Peyer's patch (tissue), 4 donors: ENCODE results near the gene CBR1. TPM values are rescaled to one million over a fixed set of nuclear protein-coding genes. Genes with fewer than 3 reads are reported as not detected.

Source experiments
- DNase-seq, 3 donors: peaks; one replicate each; pipeline ENCODE4 v3.0.0-alpha.2; 2017 to 2019
- H3K27ac ChIP-seq, 4 donors: fragments of 200-600 bp; sonication (generic); one replicate each; pipeline ENCODE4 v1.5.1; 2016 to 2019
- H3K27me3 ChIP-seq, 2 donors: fragments of 200-600 bp; sonication (generic); one replicate each; pipeline ENCODE4 v1.5.1; 2019
- H3K36me3 ChIP-seq, 3 donors: fragments of 200-600 bp; sonication (generic); one replicate each; pipeline ENCODE4 v1.5.1; 2016 to 2019
- H3K4me1 ChIP-seq, 4 donors: fragments of 200-600 bp; sonication (generic); one replicate each; pipeline ENCODE4 v1.5.1; 2016 to 2019
- H3K4me3 ChIP-seq, 4 donors: fragments of 200-600 bp; sonication (generic); 1 replicate in 3 of 4; 2 replicates in 1 of 4; pipeline ENCODE4 v1.5.1; 2016 to 2019; ENCODE audit warnings: mild to moderate bottlenecking in 1 of 4
- H3K9me3 ChIP-seq, 4 donors: fragments of 200-600 bp; sonication (generic); one replicate each; pipeline ENCODE4 v1.5.1; 2016 to 2019; ENCODE audit warnings: mild to moderate bottlenecking in 1 of 4
- POLR2A ChIP-seq, 2 donors: fragments of 450-650 bp; IDR thresholded peaks; one replicate each; pipeline ENCODE4 v1.5.1; 2017; ENCODE audit warnings: antibody characterized with exemption in 2 of 2, mild to moderate bottlenecking in 2 of 2, moderate library complexity in 2 of 2
- total RNA-seq, 4 donors: library from RNA; depleted of rRNA; stranded (reverse); fragments of >200 nt; gene quantifications; one replicate each; pipeline ENCODE4 v1.1.0, GENCODE V29; 2016
- TF ChIP-seq, protein P1 (sequence below), 6 experiments: fragments of 450-650 bp in 4 of 6; fragments of 200-600 bp in 2 of 6; sonication (generic) in 1 of 6; IDR thresholded peaks; one replicate each; pipeline ENCODE4 v1.5.1; 2017 to 2019; ENCODE audit warnings: antibody characterized with exemption in 6 of 6, mild to moderate bottlenecking in 3 of 6, moderate library complexity in 1 of 6

Gene CBR1
- total RNA-seq, 4 donors from 2014 or later, result 240 to 1,308 (median 979) TPM

DNA sequence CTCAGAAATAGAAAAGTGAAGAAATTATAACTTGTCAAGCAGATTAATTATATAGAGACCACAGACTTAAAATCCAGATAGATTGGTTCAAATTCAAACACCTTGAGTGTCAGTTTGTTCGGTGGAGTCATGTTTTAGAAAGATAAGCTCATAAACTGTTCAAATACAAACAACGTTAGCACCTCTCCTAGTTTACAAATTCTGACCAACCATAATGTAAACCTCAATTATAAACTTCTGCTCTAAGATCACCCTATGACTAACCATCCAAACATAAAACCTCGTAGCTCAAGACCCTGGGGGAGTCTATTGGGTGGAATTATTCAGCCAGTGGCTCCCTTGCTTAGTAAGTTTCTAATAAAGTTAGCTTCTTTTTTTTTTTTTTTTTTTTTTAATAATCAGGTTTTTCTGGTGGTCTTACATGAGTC, 12.4 kb downstream of the CBR1 start:
- Histone ChIP-seq H3K27ac (no peak overlapping the region), H3K4me3 (no peak overlapping the region), H3K36me3 (no peaks in the 10 kb centered on the region), H3K9me3 (no peaks in the 10 kb centered on the region), H3K4me1 (no peaks in the 10 kb centered on the region), H3K27me3 (no peaks in the 10 kb centered on the region)
- TF ChIP-seq POLR2A (IDR thresholded peaks at IDR 0.05), result no peak
- TF ChIP-seq, protein P1, sequence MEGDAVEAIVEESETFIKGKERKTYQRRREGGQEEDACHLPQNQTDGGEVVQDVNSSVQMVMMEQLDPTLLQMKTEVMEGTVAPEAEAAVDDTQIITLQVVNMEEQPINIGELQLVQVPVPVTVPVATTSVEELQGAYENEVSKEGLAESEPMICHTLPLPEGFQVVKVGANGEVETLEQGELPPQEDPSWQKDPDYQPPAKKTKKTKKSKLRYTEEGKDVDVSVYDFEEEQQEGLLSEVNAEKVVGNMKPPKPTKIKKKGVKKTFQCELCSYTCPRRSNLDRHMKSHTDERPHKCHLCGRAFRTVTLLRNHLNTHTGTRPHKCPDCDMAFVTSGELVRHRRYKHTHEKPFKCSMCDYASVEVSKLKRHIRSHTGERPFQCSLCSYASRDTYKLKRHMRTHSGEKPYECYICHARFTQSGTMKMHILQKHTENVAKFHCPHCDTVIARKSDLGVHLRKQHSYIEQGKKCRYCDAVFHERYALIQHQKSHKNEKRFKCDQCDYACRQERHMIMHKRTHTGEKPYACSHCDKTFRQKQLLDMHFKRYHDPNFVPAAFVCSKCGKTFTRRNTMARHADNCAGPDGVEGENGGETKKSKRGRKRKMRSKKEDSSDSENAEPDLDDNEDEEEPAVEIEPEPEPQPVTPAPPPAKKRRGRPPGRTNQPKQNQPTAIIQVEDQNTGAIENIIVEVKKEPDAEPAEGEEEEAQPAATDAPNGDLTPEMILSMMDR (IDR thresholded peaks at IDR 0.05), result no peak
- no peak for DNase-seq

DNA sequence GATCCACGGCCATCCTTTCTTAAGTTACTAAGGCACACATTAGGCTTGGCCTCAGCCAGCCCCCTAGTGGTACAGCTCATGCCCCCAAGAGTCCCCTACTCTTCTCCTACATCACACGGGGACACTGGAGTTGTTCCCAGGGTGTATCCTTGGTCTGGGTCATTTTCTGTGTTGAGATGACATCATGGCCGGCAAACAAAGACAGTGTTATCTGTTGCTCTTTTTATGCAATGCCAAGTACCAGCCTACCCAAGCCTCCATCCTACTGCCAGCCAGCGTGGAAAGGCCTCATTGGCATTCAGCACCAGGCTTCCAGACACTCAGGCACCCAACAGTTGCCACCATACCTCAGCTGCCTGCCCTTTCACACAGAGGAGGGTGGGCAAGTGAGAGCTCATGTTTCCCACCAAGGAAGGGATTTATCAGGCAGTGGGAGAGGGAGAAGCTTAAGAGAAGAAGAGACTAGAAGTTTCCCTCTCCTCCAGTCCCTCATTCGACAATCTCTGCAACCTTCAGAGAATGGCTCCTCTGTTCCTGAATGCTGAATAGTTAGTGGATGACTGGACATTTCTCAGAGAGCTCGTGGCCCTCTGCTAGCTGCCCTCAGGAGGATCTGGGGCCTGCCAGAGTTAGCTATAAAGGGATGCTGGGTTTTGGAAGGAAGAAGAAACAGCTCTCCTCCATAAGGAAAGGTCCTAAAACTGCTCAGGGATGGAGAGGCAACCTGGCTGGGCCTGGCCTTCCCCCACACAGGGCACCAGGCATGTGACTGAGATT, 17.7 kb downstream of the CBR1 start:
- TF ChIP-seq, protein P1 (IDR thresholded peaks at IDR 0.05), result no peak
- no peak for TF ChIP-seq POLR2A (IDR thresholded peaks at IDR 0.05)
- DNase-seq, result no peak
- no peaks in the 10 kb centered on the region for H3K27me3 ChIP-seq
- no peak overlapping the region for H3K27ac ChIP-seq
- H3K4me3 ChIP-seq, result no peak overlapping the region
- no peaks in the 10 kb centered on the region for H3K36me3 ChIP-seq
- H3K9me3 ChIP-seq, result peaks cover 0 to 1% (median 0%) of the 10 kb centered on the region in 4 donors
- H3K4me1 ChIP-seq, result no peaks in the 10 kb centered on the region

DNA sequence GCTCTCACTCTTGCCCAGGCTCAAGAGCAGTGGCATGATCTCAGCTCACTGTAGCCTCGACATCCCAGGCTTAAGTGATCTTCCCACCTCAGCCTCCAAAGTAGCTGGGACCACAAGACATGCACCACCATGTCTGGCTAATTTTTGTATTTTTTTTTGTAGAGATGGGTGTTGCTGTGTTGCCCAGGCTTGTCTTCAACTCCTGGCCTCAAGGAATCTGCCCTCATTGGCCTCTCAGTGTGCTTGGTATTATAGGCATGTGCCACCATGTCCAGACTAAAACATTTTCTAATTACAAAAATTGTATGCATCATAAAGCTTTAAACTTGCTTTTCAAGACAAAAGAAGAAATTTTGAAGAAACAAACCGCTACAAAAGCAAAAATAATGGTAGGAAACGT, 20.1 kb downstream of the CBR1 start:
- TF ChIP-seq, protein P1 (IDR thresholded peaks at IDR 0.05), result no peak
- no peak for TF ChIP-seq POLR2A (IDR thresholded peaks at IDR 0.05)
- H3K36me3 ChIP-seq, result no peaks in the 10 kb centered on the region
- H3K9me3 ChIP-seq, result peaks cover 0 to 10% (median 3%) of the 10 kb centered on the region in 4 donors
- no peak overlapping the region for H3K4me3 ChIP-seq
- H3K27ac ChIP-seq, result no peak overlapping the region
- H3K27me3 ChIP-seq, result no peaks in the 10 kb centered on the region
- no peaks in the 10 kb centered on the region for H3K4me1 ChIP-seq
- no peak for DNase-seq

DNA sequence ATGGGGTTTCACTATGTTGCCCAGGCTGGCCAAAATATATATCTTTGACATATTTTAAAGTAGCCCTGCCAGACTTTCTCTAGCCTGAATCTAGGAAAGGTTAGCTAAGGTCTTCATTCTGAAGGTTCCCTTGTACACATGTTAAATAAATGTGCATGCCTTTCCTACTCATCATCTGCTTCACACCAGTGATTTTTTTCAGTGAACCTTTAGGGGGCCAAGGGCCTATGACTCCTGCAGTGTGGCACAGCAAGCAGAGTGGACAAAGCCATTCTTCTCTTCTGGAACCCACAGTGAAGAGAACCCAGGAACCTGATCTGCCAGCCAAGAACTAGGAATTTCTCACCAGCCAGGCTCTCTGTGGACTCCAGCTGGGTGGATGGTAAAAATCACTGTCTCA, 22.9 kb downstream of the CBR1 start:
- H3K9me3 ChIP-seq, result peaks cover 0 to 10% (median 3%) of the 10 kb centered on the region in 4 donors
- no peaks in the 10 kb centered on the region for H3K27me3 ChIP-seq
- no peaks in the 10 kb centered on the region for H3K36me3 ChIP-seq
- H3K4me3 ChIP-seq, result no peak overlapping the region
- no peak overlapping the region for H3K27ac ChIP-seq
- no peaks in the 10 kb centered on the region for H3K4me1 ChIP-seq
- no peak for TF ChIP-seq POLR2A (IDR thresholded peaks at IDR 0.05)
- TF ChIP-seq, protein P1 (IDR thresholded peaks at IDR 0.05), result no peak
- DNase-seq, result no peak

DNA sequence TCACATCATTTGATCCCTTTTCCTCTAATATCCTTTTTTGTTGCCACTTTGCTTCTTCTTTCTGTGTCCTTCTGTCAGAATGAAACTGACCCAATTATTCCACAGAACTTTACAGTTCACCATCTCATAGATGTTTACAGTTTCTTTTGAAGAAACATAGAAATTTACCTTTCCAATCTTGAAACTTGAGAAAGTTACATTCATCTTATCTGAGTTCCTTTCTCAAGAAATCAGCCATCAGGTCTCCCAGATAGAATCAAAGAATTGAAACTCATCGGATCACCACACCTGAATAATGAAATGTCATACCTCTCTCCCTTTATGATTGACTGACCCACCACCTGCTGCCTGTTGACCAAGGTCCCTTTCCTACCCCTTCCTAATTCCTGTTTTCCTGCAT, 23.7 kb downstream of the CBR1 start:
- H3K36me3 ChIP-seq, result no peaks in the 10 kb centered on the region
- no peak overlapping the region for H3K4me3 ChIP-seq
- no peak for DNase-seq
- H3K27me3 ChIP-seq, result no peaks in the 10 kb centered on the region
- H3K27ac ChIP-seq, result no peak overlapping the region
- peaks cover 0 to 10% (median 3%) of the 10 kb centered on the region in 4 donors for H3K9me3 ChIP-seq
- no peaks in the 10 kb centered on the region for H3K4me1 ChIP-seq
- TF ChIP-seq, protein P1 (IDR thresholded peaks at IDR 0.05), result no peak
- TF ChIP-seq POLR2A (IDR thresholded peaks at IDR 0.05), result no peak
